Measurements from ENCODE around the gene ASXL3.

- no peak for TF ChIP-seq ZNF8 (CRISPR knock-in tag; IDR thresholded peaks at IDR 0.05)
- TF ChIP-seq, protein P1, sequence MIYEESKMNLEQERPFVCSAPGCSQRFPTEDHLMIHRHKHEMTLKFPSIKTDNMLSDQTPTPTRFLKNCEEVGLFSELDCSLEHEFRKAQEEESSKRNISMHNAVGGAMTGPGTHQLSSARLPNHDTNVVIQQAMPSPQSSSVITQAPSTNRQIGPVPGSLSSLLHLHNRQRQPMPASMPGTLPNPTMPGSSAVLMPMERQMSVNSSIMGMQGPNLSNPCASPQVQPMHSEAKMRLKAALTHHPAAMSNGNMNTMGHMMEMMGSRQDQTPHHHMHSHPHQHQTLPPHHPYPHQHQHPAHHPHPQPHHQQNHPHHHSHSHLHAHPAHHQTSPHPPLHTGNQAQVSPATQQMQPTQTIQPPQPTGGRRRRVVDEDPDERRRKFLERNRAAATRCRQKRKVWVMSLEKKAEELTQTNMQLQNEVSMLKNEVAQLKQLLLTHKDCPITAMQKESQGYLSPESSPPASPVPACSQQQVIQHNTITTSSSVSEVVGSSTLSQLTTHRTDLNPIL (CRISPR knock-in tag; IDR thresholded peaks at IDR 0.05; ENCODE audit: low read depth), result no peak
- no peak for TF ChIP-seq OSR1 (CRISPR knock-in tag; IDR thresholded peaks at IDR 0.05)
- TF ChIP-seq ZFP30 (CRISPR knock-in tag; IDR thresholded peaks at IDR 0.05), result no peak
- TF ChIP-seq RARB (CRISPR knock-in tag; IDR thresholded peaks at IDR 0.05), result no peak
- TF ChIP-seq, protein P2, sequence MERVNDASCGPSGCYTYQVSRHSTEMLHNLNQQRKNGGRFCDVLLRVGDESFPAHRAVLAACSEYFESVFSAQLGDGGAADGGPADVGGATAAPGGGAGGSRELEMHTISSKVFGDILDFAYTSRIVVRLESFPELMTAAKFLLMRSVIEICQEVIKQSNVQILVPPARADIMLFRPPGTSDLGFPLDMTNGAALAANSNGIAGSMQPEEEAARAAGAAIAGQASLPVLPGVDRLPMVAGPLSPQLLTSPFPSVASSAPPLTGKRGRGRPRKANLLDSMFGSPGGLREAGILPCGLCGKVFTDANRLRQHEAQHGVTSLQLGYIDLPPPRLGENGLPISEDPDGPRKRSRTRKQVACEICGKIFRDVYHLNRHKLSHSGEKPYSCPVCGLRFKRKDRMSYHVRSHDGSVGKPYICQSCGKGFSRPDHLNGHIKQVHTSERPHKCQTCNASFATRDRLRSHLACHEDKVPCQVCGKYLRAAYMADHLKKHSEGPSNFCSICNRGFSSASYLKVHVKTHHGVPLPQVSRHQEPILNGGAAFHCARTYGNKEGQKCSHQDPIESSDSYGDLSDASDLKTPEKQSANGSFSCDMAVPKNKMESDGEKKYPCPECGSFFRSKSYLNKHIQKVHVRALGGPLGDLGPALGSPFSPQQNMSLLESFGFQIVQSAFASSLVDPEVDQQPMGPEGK (CRISPR knock-in tag; IDR thresholded peaks at IDR 0.05; ENCODE audit: borderline replicate concordance), result no peak
- no peak for TF ChIP-seq SNAI2 (CRISPR knock-in tag; IDR thresholded peaks at IDR 0.05)
Measured at GRCh38 chr18:33600846-33601245, 22.8 kb downstream of the ASXL3 start.
